Measurements from ENCODE around the gene EIF3K.

EIF3K gene

GRCh38 chr19:38661136-38661535 is 42.1 kb downstream of the EIF3K start:
- no peak overlapping the region for H3K4me3 ChIP-seq (ENCODE audit: low read length)
- H3K9me3 ChIP-seq (ENCODE audit: low read length), result no peaks in the 10 kb centered on the region
- H3K36me3 ChIP-seq (ENCODE audit: insufficient read depth, low read length), result peaks cover 2% of the 10 kb centered on the region
- H3K4me1 ChIP-seq (ENCODE audit: insufficient read depth, low read length), result peaks cover 25% of the 10 kb centered on the region
- H2AFZ ChIP-seq (ENCODE audit: low read depth, low read length), result no peak overlapping the region
- H3K27me3 ChIP-seq (ENCODE audit: insufficient read depth, low read length), result no peaks in the 10 kb centered on the region

- Histone ChIP-seq H3K9me3 (ENCODE audit: low read length) (no peaks in the 10 kb centered on the region), H3K4me1 (ENCODE audit: insufficient read depth, low read length) (peaks cover 33% of the 10 kb centered on the region), H3K4me3 (ENCODE audit: low read length) (no peak overlapping the region), H2AFZ (ENCODE audit: low read depth, low read length) (no peak overlapping the region), H3K36me3 (ENCODE audit: insufficient read depth, low read length) (peaks cover 2% of the 10 kb centered on the region), H3K27me3 (ENCODE audit: insufficient read depth, low read length) (no peaks in the 10 kb centered on the region)
Observed at GRCh38 chr19:38661996-38662395, 43.0 kb downstream of the EIF3K start.

- no peak overlapping the region for H2AFZ ChIP-seq (ENCODE audit: low read depth, low read length)
- H3K4me1 ChIP-seq (ENCODE audit: insufficient read depth, low read length), result peaks cover 37% of the 10 kb centered on the region
- H3K9me3 ChIP-seq (ENCODE audit: low read length), result no peaks in the 10 kb centered on the region
- no peak overlapping the region for H3K4me3 ChIP-seq (ENCODE audit: low read length)
- H3K27me3 ChIP-seq (ENCODE audit: insufficient read depth, low read length), result no peaks in the 10 kb centered on the region
- H3K36me3 ChIP-seq (ENCODE audit: insufficient read depth, low read length), result peaks cover 2% of the 10 kb centered on the region
Observed at GRCh38 chr19:38662537-38663155, 43.7 kb downstream of the EIF3K start.

- peaks cover 37% of the 10 kb centered on the region for H3K4me1 ChIP-seq (ENCODE audit: insufficient read depth, low read length)
- peaks cover 2% of the 10 kb centered on the region for H3K36me3 ChIP-seq (ENCODE audit: insufficient read depth, low read length)
- no peaks in the 10 kb centered on the region for H3K9me3 ChIP-seq (ENCODE audit: low read length)
- H3K27me3 ChIP-seq (ENCODE audit: insufficient read depth, low read length), result no peaks in the 10 kb centered on the region
- H2AFZ ChIP-seq (ENCODE audit: low read depth, low read length), result no peak overlapping the region
- H3K4me3 ChIP-seq (ENCODE audit: low read length), result no peak overlapping the region
Observed at GRCh38 chr19:38663156-38663651, 44.2 kb downstream of the EIF3K start.

GRCh38 chr19:38663957-38664502 is 45.0 kb downstream of the EIF3K start:
- H3K4me1 ChIP-seq (ENCODE audit: insufficient read depth, low read length), result peaks cover 32% of the 10 kb centered on the region
- no peaks in the 10 kb centered on the region for H3K27me3 ChIP-seq (ENCODE audit: insufficient read depth, low read length)
- no peak overlapping the region for H3K4me3 ChIP-seq (ENCODE audit: low read length)
- H3K9me3 ChIP-seq (ENCODE audit: low read length), result no peaks in the 10 kb centered on the region
- H2AFZ ChIP-seq (ENCODE audit: low read depth, low read length), result no peak overlapping the region
- peaks cover 2% of the 10 kb centered on the region for H3K36me3 ChIP-seq (ENCODE audit: insufficient read depth, low read length)

GRCh38 chr19:38664503-38665211 is 45.7 kb downstream of the EIF3K start:
- Histone ChIP-seq H2AFZ (ENCODE audit: low read depth, low read length) (no peak overlapping the region), H3K4me1 (ENCODE audit: insufficient read depth, low read length) (peaks cover 32% of the 10 kb centered on the region), H3K27me3 (ENCODE audit: insufficient read depth, low read length) (no peaks in the 10 kb centered on the region), H3K9me3 (ENCODE audit: low read length) (no peaks in the 10 kb centered on the region), H3K36me3 (ENCODE audit: insufficient read depth, low read length) (peaks cover 2% of the 10 kb centered on the region), H3K4me3 (ENCODE audit: low read length) (no peak overlapping the region)

- H3K4me3 ChIP-seq (ENCODE audit: low read length), result no peak overlapping the region
- peaks cover 2% of the 10 kb centered on the region for H3K36me3 ChIP-seq (ENCODE audit: insufficient read depth, low read length)
- H3K4me1 ChIP-seq (ENCODE audit: insufficient read depth, low read length), result peaks cover 32% of the 10 kb centered on the region
- H3K9me3 ChIP-seq (ENCODE audit: low read length), result no peaks in the 10 kb centered on the region
- no peak overlapping the region for H2AFZ ChIP-seq (ENCODE audit: low read depth, low read length)
- H3K27me3 ChIP-seq (ENCODE audit: insufficient read depth, low read length), result no peaks in the 10 kb centered on the region
Observed at GRCh38 chr19:38665219-38665931, 46.4 kb downstream of the EIF3K start.

- Histone ChIP-seq H3K36me3 (ENCODE audit: insufficient read depth, low read length) (no peaks in the 10 kb centered on the region), H3K9me3 (ENCODE audit: low read length) (no peaks in the 10 kb centered on the region), H3K4me3 (ENCODE audit: low read length) (no peak overlapping the region), H3K27me3 (ENCODE audit: insufficient read depth, low read length) (no peaks in the 10 kb centered on the region), H2AFZ (ENCODE audit: low read depth, low read length) (no peak overlapping the region), H3K4me1 (ENCODE audit: insufficient read depth, low read length) (peaks cover 36% of the 10 kb centered on the region)
Observed at GRCh38 chr19:38665950-38666662, 47.1 kb downstream of the EIF3K start.

- Histone ChIP-seq H3K4me1 (ENCODE audit: insufficient read depth, low read length) (peaks cover 36% of the 10 kb centered on the region), H3K4me3 (ENCODE audit: low read length) (no peak overlapping the region), H3K27me3 (ENCODE audit: insufficient read depth, low read length) (no peaks in the 10 kb centered on the region), H3K9me3 (ENCODE audit: low read length) (no peaks in the 10 kb centered on the region), H2AFZ (ENCODE audit: low read depth, low read length) (no peak overlapping the region), H3K36me3 (ENCODE audit: insufficient read depth, low read length) (no peaks in the 10 kb centered on the region)
Observed at GRCh38 chr19:38666663-38667511, 47.9 kb downstream of the EIF3K start.

GRCh38 chr19:38667661-38668171 is 48.7 kb downstream of the EIF3K start:
- peaks cover 33% of the 10 kb centered on the region for H3K4me1 ChIP-seq (ENCODE audit: insufficient read depth, low read length)
- no peak overlapping the region for H3K4me3 ChIP-seq (ENCODE audit: low read length)
- H3K36me3 ChIP-seq (ENCODE audit: insufficient read depth, low read length), result no peaks in the 10 kb centered on the region

GRCh38 chr19:38669552-38669951 is 50.6 kb downstream of the EIF3K start:
- H3K36me3 ChIP-seq (ENCODE audit: insufficient read depth, low read length), result no peaks in the 10 kb centered on the region
- H3K27me3 ChIP-seq (ENCODE audit: insufficient read depth, low read length), result no peaks in the 10 kb centered on the region
- no peaks in the 10 kb centered on the region for H3K9me3 ChIP-seq (ENCODE audit: low read length)
- H2AFZ ChIP-seq (ENCODE audit: low read depth, low read length), result no peak overlapping the region
- peaks cover 33% of the 10 kb centered on the region for H3K4me1 ChIP-seq (ENCODE audit: insufficient read depth, low read length)
- H3K4me3 ChIP-seq (ENCODE audit: low read length), result no peak overlapping the region

More at GRCh38 chr19:38667661-38668171, 48.7 kb downstream of the EIF3K start:
- no peak overlapping the region for H2AFZ ChIP-seq (ENCODE audit: low read depth, low read length)
- H3K27me3 ChIP-seq (ENCODE audit: insufficient read depth, low read length), result no peaks in the 10 kb centered on the region
- H3K9me3 ChIP-seq (ENCODE audit: low read length), result no peaks in the 10 kb centered on the region

GRCh38 chr19:38670921-38671398 is 52.0 kb downstream of the EIF3K start:
- H3K36me3 ChIP-seq (ENCODE audit: insufficient read depth, low read length), result peaks cover 3% of the 10 kb centered on the region
- no peaks in the 10 kb centered on the region for H3K9me3 ChIP-seq (ENCODE audit: low read length)
- no peaks in the 10 kb centered on the region for H3K27me3 ChIP-seq (ENCODE audit: insufficient read depth, low read length)
- no peak overlapping the region for H3K4me3 ChIP-seq (ENCODE audit: low read length)
- H3K4me1 ChIP-seq (ENCODE audit: insufficient read depth, low read length), result peaks cover 26% of the 10 kb centered on the region
- H2AFZ ChIP-seq (ENCODE audit: low read depth, low read length), result no peak overlapping the region

All from neuron (in vitro differentiated cells).